AG04450 (cell line): ENCODE measurements around the gene STAB1. TPM values are rescaled to one million over a fixed set of nuclear protein-coding genes. Genes with fewer than 3 reads are reported as not detected.

Experiments used
- CTCF ChIA-PET: fragments of 300-600, 350-600 bp; formaldehyde crosslinking; extraction: SDS; loops from one replicate; lab custom pipeline; 2022; ENCODE audit warnings: antibody characterized with exemption, inconsistent platforms; lab: Charles Lee
- POLR2A ChIA-PET: fragments of 350-600 bp; formaldehyde crosslinking; extraction: SDS; loops from one replicate; lab custom pipeline; 2021; ENCODE audit warnings: antibody characterized with exemption, inconsistent platforms; lab: Yijun Ruan, JAX
- DNase-seq: peaks from one replicate; pipeline ENCODE4 v3.0.0-alpha.2; 2011; ENCODE audit warnings: low read depth, low spot score
- H3K27ac ChIP-seq: one replicate; pipeline ENCODE4 v1.5.1; 2012; ENCODE audit warnings: low read depth, low read length, control low read depth
- H3K27me3 ChIP-seq: one replicate; pipeline ENCODE4 v1.6.0; 2012; ENCODE audit warnings: low read length; ENCODE audit not compliant: control insufficient read depth, insufficient read depth
- H3K4me3 ChIP-seq: 2 replicates; pipeline ENCODE4 v1.5.1; 2011; ENCODE audit warnings: mild to moderate bottlenecking, low read depth, low read length, control low read depth
- H3K9me3 ChIP-seq: 2 replicates; pipeline ENCODE4 v1.5.1; 2012; ENCODE audit warnings: low read length; ENCODE audit not compliant: control insufficient read depth, insufficient read depth
- polyA plus RNA-seq: library from polyadenylated mRNA; depleted of rRNA; stranded (reverse); fragments of >200 nt; gene quantifications from 2 replicates; pipeline ENCODE4 v1.2.3, GENCODE V29; 2011
- TF ChIP-seq, protein P1 (sequence below): IDR thresholded peaks from 2 replicates; pipeline ENCODE4 v1.5.1; 2011; ENCODE audit warnings: low read depth, low read length, control low read depth, inconsistent platforms

The STAB1 gene
- polyA plus RNA-seq, 1 experiment, result 0.02 TPM

- ChIA-PET POLR2A (interaction anchor here (0.9 kb wide), 1 partner anchor 8 kb away, joined by 6 read pairs; no protein-coding TSS in a partner anchor), CTCF (no interaction called here)
- TF ChIP-seq, protein P1, sequence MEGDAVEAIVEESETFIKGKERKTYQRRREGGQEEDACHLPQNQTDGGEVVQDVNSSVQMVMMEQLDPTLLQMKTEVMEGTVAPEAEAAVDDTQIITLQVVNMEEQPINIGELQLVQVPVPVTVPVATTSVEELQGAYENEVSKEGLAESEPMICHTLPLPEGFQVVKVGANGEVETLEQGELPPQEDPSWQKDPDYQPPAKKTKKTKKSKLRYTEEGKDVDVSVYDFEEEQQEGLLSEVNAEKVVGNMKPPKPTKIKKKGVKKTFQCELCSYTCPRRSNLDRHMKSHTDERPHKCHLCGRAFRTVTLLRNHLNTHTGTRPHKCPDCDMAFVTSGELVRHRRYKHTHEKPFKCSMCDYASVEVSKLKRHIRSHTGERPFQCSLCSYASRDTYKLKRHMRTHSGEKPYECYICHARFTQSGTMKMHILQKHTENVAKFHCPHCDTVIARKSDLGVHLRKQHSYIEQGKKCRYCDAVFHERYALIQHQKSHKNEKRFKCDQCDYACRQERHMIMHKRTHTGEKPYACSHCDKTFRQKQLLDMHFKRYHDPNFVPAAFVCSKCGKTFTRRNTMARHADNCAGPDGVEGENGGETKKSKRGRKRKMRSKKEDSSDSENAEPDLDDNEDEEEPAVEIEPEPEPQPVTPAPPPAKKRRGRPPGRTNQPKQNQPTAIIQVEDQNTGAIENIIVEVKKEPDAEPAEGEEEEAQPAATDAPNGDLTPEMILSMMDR, result no peak
Measured at GRCh38 chr3:52506266-52506966, 11.3 kb downstream of the STAB1 start.

DNA sequence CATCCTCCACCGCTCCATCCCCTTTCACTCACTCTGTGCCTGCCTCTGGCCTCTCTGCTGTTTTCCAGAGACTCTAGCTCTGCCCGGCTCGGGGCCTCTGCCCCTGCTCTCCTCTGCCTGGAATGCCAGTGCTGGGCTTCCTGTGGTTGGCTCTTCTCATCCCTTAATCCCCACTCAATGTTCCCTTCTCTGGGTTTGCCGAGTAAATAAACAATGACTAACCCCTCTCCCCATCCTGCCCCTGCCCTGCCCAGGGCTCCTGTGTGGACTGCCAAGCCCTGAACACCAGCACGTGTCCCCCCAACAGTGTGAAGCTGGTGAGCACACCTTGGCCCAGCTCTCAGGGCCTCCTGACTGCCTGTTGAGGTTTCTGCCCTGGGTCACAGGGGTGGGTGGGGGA is 12.2 kb downstream of the STAB1 start:
- Histone ChIP-seq H3K27ac (no peak overlapping the region), H3K27me3 (peaks cover 13% of the 10 kb centered on the region), H3K4me3 (no peak overlapping the region), H3K9me3 (no peaks in the 10 kb centered on the region; the same call in 1 of the 2 replicates)
- ChIA-PET POLR2A (interaction anchor here (0.9 kb wide), 1 partner anchor 9 kb away, joined by 6 read pairs; no protein-coding TSS in a partner anchor), CTCF (no interaction called here)
- TF ChIP-seq, protein P1, result no peak
- DNase-seq, result no peak

More at GRCh38 chr3:52506266-52506966, 11.3 kb downstream of the STAB1 start:
- peaks cover 9% of the 10 kb centered on the region for H3K27me3 ChIP-seq
- no peak overlapping the region for H3K27ac ChIP-seq
- no peaks in the 10 kb centered on the region; the same call in 1 of the 2 replicates for H3K9me3 ChIP-seq
- H3K4me3 ChIP-seq, result no peak overlapping the region
- no peak for DNase-seq

- Histone ChIP-seq H3K27me3 (peaks cover 29% of the 10 kb centered on the region), H3K4me3 (no peak overlapping the region), H3K9me3 (no peaks in the 10 kb centered on the region; the same call in 1 of the 2 replicates), H3K27ac (no peak overlapping the region)
- CTCF ChIA-PET, result no interaction called here
- no peak for DNase-seq
- POLR2A ChIA-PET, result no interaction called here
- TF ChIP-seq, protein P1, result no peak; the same call in 1 of the 2 replicates
Measured at GRCh38 chr3:52509753-52510328, 14.7 kb downstream of the STAB1 start.

GRCh38 chr3:52511509-52511908 is 16.4 kb downstream of the STAB1 start:
- Histone ChIP-seq H3K27ac (no peak overlapping the region), H3K9me3 (no peaks in the 10 kb centered on the region; the same call in 1 of the 2 replicates), H3K27me3 (peaks cover 29% of the 10 kb centered on the region), H3K4me3 (no peak overlapping the region)
- CTCF ChIA-PET, result no interaction called here
- POLR2A ChIA-PET, result interaction anchor here (0.5 to 1.1 kb wide), 2 partner anchors 9 to 12 kb away, joined by 3 read pairs; no protein-coding TSS in a partner anchor
- TF ChIP-seq, protein P1, result no peak
- DNase-seq, result no peak

- ChIA-PET POLR2A (interaction anchor here (1.1 kb wide), 1 partner anchor 9 kb away, joined by 3 read pairs; no protein-coding TSS in a partner anchor), CTCF (no interaction called here)
- Histone ChIP-seq H3K4me3 (no peak overlapping the region), H3K27ac (no peak overlapping the region), H3K9me3 (no peaks in the 10 kb centered on the region; the same call in 1 of the 2 replicates), H3K27me3 (peaks cover 29% of the 10 kb centered on the region)
- TF ChIP-seq, protein P1, result no peak
- DNase-seq, result no peak
Measured at GRCh38 chr3:52512105-52512504, 17.0 kb downstream of the STAB1 start.
